ENCODE results near the gene TSFM. TPM values are rescaled to one million over a fixed set of nuclear protein-coding genes. Genes with fewer than 3 reads are reported as not detected.

Gene TSFM
- 13.1 and 15.5 TPM in 2 replicates for total RNA-seq

GRCh38 chr12:57782608-57783465, at the start of gene TSFM:
TSS of gene TSFM (plus strand) at chr12:57782787. CDS start at chr12:57782802, 15 bp downstream.

GRCh38 chr12:57738661-57739237, 43.8 kb upstream of the TSFM start, which contains the start of gene AGAP2:
TSS of gene AGAP2 (minus strand) at chr12:57738742. CDS start at chr12:57738246, 496 bp downstream.

GRCh38 chr12:57744777-57745484, 37.7 kb upstream of the TSFM start, which contains the start of gene TSPAN31:
TSS of gene TSPAN31 (plus strand) at chr12:57745039. CDS start at chr12:57745155, 116 bp downstream.

GRCh38 chr12:57751788-57752667, 30.6 kb upstream of the TSFM start, which contains the start of gene CDK4:
TSS of gene CDK4 (minus strand) at chr12:57752310. CDS start at chr12:57751717, 593 bp downstream.

GRCh38 chr12:57754411-57755193, 28.0 kb upstream of the TSFM start, which contains the start of gene MARCHF9:
TSS of gene MARCHF9 (plus strand) at chr12:57755103. CDS start at chr12:57755529, 426 bp downstream.

GRCh38 chr12:57766464-57767304, 15.9 kb upstream of the TSFM start, which contains the start of gene CYP27B1:
TSS of gene CYP27B1 (minus strand) at chr12:57767078. CDS start at chr12:57767041, 37 bp downstream.

DNA sequence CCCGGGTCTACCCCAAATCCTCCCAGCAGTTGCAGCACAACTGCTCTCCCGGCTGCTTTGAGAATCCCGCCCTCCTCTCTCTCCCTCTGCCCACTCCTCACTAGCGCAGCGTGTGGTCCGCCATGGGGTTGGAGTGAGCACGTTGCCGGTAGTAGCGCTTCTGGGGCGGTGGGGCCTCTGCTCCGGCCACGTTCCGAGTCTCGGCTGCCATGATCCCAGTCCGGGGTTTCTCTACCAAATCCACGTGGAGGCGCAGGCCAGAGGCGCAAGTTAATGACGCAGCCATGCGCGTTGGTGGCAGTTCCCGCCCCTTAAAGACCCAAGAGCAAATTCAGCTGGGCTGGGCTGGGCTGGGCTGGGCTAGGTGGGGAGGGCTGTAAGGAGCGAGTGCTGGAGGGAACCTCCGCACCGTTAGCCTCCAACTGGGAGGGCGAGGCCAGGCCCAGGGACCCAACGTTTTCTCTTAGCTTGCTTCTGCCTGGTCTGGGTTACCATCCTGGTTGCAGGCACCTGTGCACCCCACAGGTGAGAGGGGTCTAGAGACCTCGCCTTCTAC, 10.6 kb upstream of the TSFM start, which contains the start of gene METTL1:
Gene METTL1, minus strand, starts transcription at position 233 of the 556 bp plus-strand sequence. Its CDS starts 22 bp downstream, at position 211.

DNA sequence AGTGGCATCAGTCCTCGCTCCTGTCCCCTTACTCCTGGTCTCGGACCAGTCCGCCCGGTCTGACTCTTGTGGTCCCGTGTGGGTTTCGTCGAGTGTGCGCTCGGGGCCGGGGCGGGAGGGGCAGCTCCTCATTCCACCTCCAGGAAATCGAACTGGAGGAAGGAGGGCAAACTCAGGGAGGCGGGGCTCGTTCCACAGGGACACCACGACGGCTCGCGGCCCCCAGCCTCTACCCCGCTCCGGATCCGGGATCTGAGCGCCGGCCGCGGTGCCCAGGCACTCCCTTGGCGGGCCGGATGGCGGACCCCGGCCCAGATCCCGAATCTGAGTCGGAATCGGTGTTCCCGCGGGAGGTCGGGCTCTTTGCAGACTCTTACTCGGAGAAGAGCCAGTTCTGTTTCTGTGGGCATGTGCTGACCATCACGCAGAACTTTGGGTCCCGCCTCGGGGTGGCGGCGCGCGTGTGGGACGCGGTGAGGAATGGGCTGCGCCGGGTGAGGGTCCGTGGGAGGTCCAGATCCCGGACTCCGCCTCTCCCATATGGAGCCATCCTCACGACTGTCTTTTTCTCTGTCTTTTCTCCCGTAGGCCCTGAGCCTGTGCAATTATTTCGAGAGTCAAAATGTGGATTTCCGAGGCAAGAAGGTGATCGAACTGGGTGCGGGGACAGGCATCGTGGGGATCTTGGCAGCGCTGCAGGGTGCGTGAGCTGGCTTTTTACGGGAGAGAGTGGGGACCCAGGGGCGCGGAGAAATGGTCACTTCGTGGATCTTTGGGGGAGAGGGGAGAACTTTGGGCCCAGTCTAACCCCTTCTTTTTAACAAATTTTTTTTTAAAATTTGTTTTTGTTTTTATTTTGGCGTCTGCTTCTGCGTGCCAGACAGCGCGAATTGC, 9.9 kb upstream of the TSFM start, which contains the start of gene EEF1AKMT3:
Gene EEF1AKMT3, plus strand, starts transcription at position 186 of the 894 bp plus-strand sequence. Its CDS starts 111 bp downstream, at position 297.

GRCh38 chr12:57846577-57847319, 64.2 kb downstream of the TSFM start, which contains the start of gene CTDSP2:
TSS of gene CTDSP2 (minus strand) at chr12:57846729. CDS start at chr12:57846435, 294 bp downstream.

Other genes with a start within 250 kb of the TSFM start
- gene DCTN2, start 235.6 kb upstream of the TSFM start, total RNA-seq, result 81.4 and 125 TPM in 2 replicates
- 0.59 and 1.6 TPM in 2 replicates for gene KIF5A, start 232.7 kb upstream of the TSFM start, total RNA-seq
- 16.6 and 31.5 TPM in 2 replicates for gene PIP4K2C, start 191.6 kb upstream of the TSFM start, total RNA-seq
- gene DTX3, start 178.0 kb upstream of the TSFM start, total RNA-seq, result 20.5 and 22.9 TPM in 2 replicates
- 29.2 and 36.2 TPM in 2 replicates for gene ARHGEF25, start 171.4 kb upstream of the TSFM start, total RNA-seq
- gene B4GALNT1, start 149.6 kb upstream of the TSFM start, total RNA-seq, result 3.3 and 7.1 TPM in 2 replicates
- 386 and 569 TPM in 2 replicates for gene OS9, start 88.7 kb upstream of the TSFM start, total RNA-seq
- 0.23 and 0.30 TPM in 2 replicates for gene AGAP2, start 44.0 kb upstream of the TSFM start, total RNA-seq
- 48.1 and 80.5 TPM in 2 replicates for gene TSPAN31, start 37.7 kb upstream of the TSFM start, total RNA-seq
- gene CDK4, start 30.5 kb upstream of the TSFM start, total RNA-seq, result 157 and 222 TPM in 2 replicates
- 1.7 and 3.3 TPM in 2 replicates for gene MARCHF9, start 27.7 kb upstream of the TSFM start, total RNA-seq
- gene CYP27B1, start 15.7 kb upstream of the TSFM start, total RNA-seq, result 0.59 and 0.74 TPM in 2 replicates
- 2.7 and 6.1 TPM in 2 replicates for gene METTL1, start 10.7 kb upstream of the TSFM start, total RNA-seq
- 4.7 and 7.4 TPM in 2 replicates for gene EEF1AKMT3, start 10.2 kb upstream of the TSFM start, total RNA-seq
- 2.0 and 4.2 TPM in 2 replicates for gene AVIL, start 35.9 kb downstream of the TSFM start, total RNA-seq
- gene CTDSP2, start 63.9 kb downstream of the TSFM start, total RNA-seq, result 38.6 and 54.2 TPM in 2 replicates
- gene ATP23, start 158.8 kb downstream of the TSFM start, total RNA-seq, result 6.8 and 7.9 TPM in 2 replicates